ENCODE measurements around the gene SNX5. TPM values are rescaled to one million over a fixed set of nuclear protein-coding genes. Genes with fewer than 3 reads are reported as not detected.
"Not testable (repeated sequence)": the region's sequence is repeated elsewhere in the genome, so short reads cannot be mapped to it uniquely, and the experiment has no call there.

The SNX5 gene
- total RNA-seq, 1 donor from 2014 or later, result 139 TPM

- intact Hi-C loops (cut with micrococcal nuclease), result loop anchor here (10.0 kb wide), 2 partner anchors 1744 to 1954 kb away; no protein-coding TSS in a partner anchor
These were observed 7.5 kb downstream of the SNX5 start for GRCh38 chr20:17960927-17961586.

GRCh38 chr20:17960400-17960885 is 8.2 kb downstream of the SNX5 start:
- peaks cover 97% of the 10 kb centered on the region for H3K4me1 Mint-ChIP-seq
- CTCF ChIA-PET; ATAC-seq (ENCODE audit: low read depth); DNase-seq; H3K9me3 Mint-ChIP-seq; H3K27me3 Mint-ChIP-seq: not testable (repeated sequence)
- POLR2A ChIA-PET, result interaction anchor here (0.9 to 6.6 kb wide), 2 partner anchors 7 to 9 kb away, joined by 3 to 96 read pairs; partner anchors contain the start of genes MGME1 and SNX5
- peak overlapping the region; percentile 70 for H3K4me3 Mint-ChIP-seq
- intact Hi-C loops (cut with micrococcal nuclease), result loop anchor here (10.0 kb wide), 2 partner anchors 1744 to 1954 kb away; no protein-coding TSS in a partner anchor
- peak overlapping the region; percentile 90 for H3K27ac Mint-ChIP-seq
- H3K36me3 Mint-ChIP-seq (ENCODE audit: low read depth), result peaks cover 42% of the 10 kb centered on the region

More at GRCh38 chr20:17960927-17961586, 7.5 kb downstream of the SNX5 start:
- TF ChIP-seq CTCF (IDR thresholded peaks at IDR 0.05), result no peak
- CTCF ChIA-PET, result no interaction called here
- no peak for DNase-seq
- H3K4me3 Mint-ChIP-seq, result peak overlapping the region; percentile 70
- H3K27ac Mint-ChIP-seq, result peak overlapping the region; percentile 90
- no peaks in the 10 kb centered on the region for H3K27me3 Mint-ChIP-seq
- H3K4me1 Mint-ChIP-seq, result peaks cover 97% of the 10 kb centered on the region
- POLR2A ChIA-PET, result interaction anchor here (0.7 to 1.1 kb wide), 3 partner anchors 8 to 177 kb away, joined by 3 read pairs; partner anchors contain the start of genes KAT14 and PET117
- peaks cover 36% of the 10 kb centered on the region for H3K36me3 Mint-ChIP-seq (ENCODE audit: low read depth)
- H3K9me3 Mint-ChIP-seq, result no peaks in the 10 kb centered on the region
- peak; percentile 7 for ATAC-seq (ENCODE audit: low read depth)

GRCh38 chr20:17959257-17959627 is 9.4 kb downstream of the SNX5 start:
- ChIA-PET POLR2A (interaction anchor here (0.5 to 6.6 kb wide), 4 partner anchors 8 to 277 kb away, joined by 4 to 96 read pairs (median 6); partner anchors contain the start of genes MGME1, RRBP1 and SNX5), CTCF (interaction anchor here (1.0 to 1.5 kb wide), 3 partner anchors 8 to 21 kb away, joined by 4 to 7 read pairs (median 5); no protein-coding TSS in a partner anchor)
- peaks cover 49% of the 10 kb centered on the region for H3K36me3 Mint-ChIP-seq (ENCODE audit: low read depth)
- ATAC-seq (ENCODE audit: low read depth) (no peak), DNase-seq (no peak)
- H3K4me1 Mint-ChIP-seq, result peaks cover 95% of the 10 kb centered on the region
- intact Hi-C loops (cut with micrococcal nuclease), result loop anchor here (2.0 to 5.0 kb wide), 2 partner anchors 16 to 38 kb away; no protein-coding TSS in a partner anchor
- no peak for TF ChIP-seq CTCF (IDR thresholded peaks at IDR 0.05)
- no peaks in the 10 kb centered on the region for H3K9me3 Mint-ChIP-seq
- peak overlapping the region; percentile 52 for H3K4me3 Mint-ChIP-seq
- no peaks in the 10 kb centered on the region for H3K27me3 Mint-ChIP-seq
- peak overlapping the region; percentile 90 for H3K27ac Mint-ChIP-seq

- no peak for TF ChIP-seq CTCF (IDR thresholded peaks at IDR 0.05)
- no peak for DNase-seq
- peak overlapping the region; percentile 57 for H3K4me3 Mint-ChIP-seq
- POLR2A ChIA-PET, result interaction anchor here (0.5 to 6.6 kb wide), 4 partner anchors 9 to 276 kb away, joined by 4 to 96 read pairs (median 6); partner anchors contain the start of genes MGME1, RRBP1 and SNX5
- no peaks in the 10 kb centered on the region for H3K9me3 Mint-ChIP-seq
- H3K4me1 Mint-ChIP-seq, result peaks cover 94% of the 10 kb centered on the region
- CTCF ChIA-PET, result interaction anchor here (1.0 to 1.5 kb wide), 3 partner anchors 9 to 20 kb away, joined by 4 to 7 read pairs (median 5); no protein-coding TSS in a partner anchor
- intact Hi-C loops (cut with micrococcal nuclease), result loop anchor here (2.0 to 5.0 kb wide), 2 partner anchors 16 to 39 kb away; no protein-coding TSS in a partner anchor
- peaks cover 53% of the 10 kb centered on the region for H3K36me3 Mint-ChIP-seq (ENCODE audit: low read depth)
- peak overlapping the region; percentile 90 for H3K27ac Mint-ChIP-seq
- H3K27me3 Mint-ChIP-seq, result no peaks in the 10 kb centered on the region
- ATAC-seq (ENCODE audit: low read depth), result no peak
These were observed 10.0 kb downstream of the SNX5 start for GRCh38 chr20:17958373-17959256.
